ENCODE results near the gene TAS2R9.

- TF ChIP-seq POLR2AphosphoS5 (IDR thresholded peaks at IDR 0.05; ENCODE audit: low read depth, low read length) = no peak
- no peak for TF ChIP-seq POLR2A (IDR thresholded peaks at IDR 0.05; ENCODE audit: low read depth, low read length)
- TF ChIP-seq TAF1 (IDR thresholded peaks at IDR 0.05; ENCODE audit: borderline replicate concordance, low read depth, low read length) = no peak
Measured at GRCh38 chr12:10855807-10856206, 45.8 kb upstream of the TAS2R9 start.

Data from GM12892 (cell line).